ENCODE data around the gene GFRA4.

The GFRA4 gene

GRCh38 chr20:3674447-3674846, 11.2 kb upstream of the GFRA4 start:
- DNase-seq (ENCODE audit: low read depth, low spot score), result no peak

GRCh38 chr20:3673221-3674070, 10.2 kb upstream of the GFRA4 start:
- DNase-seq (ENCODE audit: low read depth, low spot score), result no peak

- DNase-seq (ENCODE audit: low read depth, low spot score), result no peak
Measured at GRCh38 chr20:3672547-3673171, 9.5 kb upstream of the GFRA4 start.

- DNase-seq (ENCODE audit: low read depth, low spot score), result no peak
Measured at GRCh38 chr20:3671986-3672546, 8.9 kb upstream of the GFRA4 start.

DNA sequence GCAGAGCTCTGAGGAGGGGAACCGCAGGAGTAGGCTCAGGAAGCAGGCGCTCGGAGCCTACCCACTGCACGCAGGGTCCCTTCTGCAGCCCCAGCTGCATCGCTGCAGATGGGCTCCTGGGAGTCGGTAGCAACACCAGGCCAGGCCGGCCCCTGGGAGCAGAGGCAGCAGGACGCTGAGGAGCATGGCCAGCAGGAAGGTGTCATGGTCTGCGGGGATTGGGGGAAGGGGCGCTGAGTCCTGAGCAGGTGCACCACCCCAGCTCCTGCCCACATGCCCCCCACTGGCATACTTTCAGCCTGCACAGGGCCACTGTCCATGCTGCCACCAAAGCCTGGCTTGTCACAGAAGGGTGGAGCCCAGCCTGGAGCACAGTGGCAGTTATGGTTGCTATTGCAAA, 7.7 kb upstream of the GFRA4 start:
- no peak for DNase-seq (ENCODE audit: low read depth, low spot score)

DNA sequence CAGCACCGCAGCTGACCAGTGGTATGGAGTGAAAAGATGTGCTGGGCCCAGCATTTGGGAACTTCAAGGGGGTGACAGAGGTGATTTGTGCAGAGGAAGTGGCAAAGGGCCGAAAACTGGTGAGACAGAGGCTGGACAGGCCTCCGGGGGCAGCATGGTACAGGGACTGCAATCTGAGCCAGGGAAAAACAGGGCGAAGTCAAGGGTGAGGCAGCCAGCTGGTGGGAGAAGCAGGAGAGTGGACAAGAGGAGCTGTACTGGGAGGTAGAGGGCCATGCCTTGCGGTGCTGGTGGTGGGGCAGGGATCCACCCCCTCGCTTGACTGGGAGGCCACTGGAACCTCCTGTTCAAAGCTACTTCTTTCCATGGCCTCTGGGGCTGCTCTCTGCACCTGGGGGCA, 7.3 kb upstream of the GFRA4 start:
- DNase-seq (ENCODE audit: low read depth, low spot score), result no peak

GRCh38 chr20:3669710-3670367, 6.6 kb upstream of the GFRA4 start:
- DNase-seq (ENCODE audit: low read depth, low spot score), result no peak

DNA sequence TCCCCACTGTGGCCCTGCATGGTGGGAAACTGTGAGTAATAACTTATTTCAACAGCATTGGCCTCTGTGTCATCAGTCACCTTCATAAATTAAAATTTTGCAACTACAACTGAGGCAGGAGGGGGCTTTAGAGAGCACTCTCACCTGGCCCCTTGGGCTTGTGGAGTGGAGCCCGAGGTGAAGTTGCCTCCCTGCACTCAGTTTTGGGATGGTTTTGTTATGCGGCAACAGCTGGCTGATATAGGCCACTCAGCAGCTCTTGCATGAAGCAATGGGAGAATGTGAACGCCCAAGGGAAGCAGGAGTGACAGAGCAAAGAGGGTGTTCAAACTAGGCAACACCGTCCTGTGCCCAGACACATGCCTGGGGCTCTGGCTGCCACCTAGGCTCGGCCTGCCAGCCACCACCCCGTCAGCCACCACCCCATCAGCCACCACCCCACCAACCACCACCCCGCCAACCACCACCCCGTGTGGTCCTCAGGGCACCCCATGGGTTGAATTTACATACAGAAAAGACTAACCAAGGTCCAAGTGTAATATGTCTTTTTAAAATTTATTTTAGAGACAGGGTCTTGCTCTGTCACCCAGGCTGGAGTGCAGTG, 4.3 kb upstream of the GFRA4 start:
- no peak for DNase-seq (ENCODE audit: low read depth, low spot score)

- DNase-seq (ENCODE audit: low read depth, low spot score), result no peak
Measured at GRCh38 chr20:3663858-3664257, 659 bp upstream of the GFRA4 start.

- no peak for DNase-seq (ENCODE audit: low read depth, low spot score)
Measured at GRCh38 chr20:3661814-3662665, 1.2 kb downstream of the GFRA4 start.

DNA sequence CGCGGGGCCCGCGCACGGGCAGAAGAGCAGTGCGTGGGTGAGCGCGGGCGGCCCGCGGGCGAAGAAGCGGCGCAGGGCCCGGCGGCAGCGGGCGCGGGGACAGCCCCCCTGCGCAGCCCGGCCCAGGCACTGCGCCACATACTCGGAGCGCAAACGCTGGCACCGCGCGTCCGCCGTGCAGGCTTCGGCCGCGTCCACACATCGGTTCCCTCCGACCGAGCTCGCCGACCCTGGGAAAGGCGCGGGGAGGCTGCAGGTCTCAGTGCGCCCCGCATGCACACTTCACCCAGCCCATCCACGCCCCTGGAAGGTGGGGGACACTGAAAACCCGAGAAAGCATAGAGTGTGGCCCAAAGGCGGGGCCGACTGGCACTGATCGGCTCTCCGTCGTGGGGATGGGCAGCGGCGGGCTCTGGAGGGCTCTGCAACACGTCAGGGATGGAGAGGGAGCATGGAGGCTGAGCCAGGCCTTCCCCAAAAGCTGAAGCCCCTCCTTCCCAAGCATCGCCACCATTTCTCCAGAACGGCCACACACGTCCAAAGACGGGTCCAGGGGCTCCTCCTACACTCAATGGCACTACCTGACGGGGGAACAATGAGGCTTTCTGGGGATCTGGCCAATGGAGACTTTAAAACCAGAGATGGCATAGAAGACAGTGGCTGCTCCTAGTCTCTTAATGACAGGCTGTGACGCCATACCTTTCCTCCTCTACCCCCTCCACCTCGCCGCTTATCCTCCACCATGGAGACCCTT, 2.0 kb downstream of the GFRA4 start:
- DNase-seq (ENCODE audit: low read depth, low spot score), result no peak

DNA sequence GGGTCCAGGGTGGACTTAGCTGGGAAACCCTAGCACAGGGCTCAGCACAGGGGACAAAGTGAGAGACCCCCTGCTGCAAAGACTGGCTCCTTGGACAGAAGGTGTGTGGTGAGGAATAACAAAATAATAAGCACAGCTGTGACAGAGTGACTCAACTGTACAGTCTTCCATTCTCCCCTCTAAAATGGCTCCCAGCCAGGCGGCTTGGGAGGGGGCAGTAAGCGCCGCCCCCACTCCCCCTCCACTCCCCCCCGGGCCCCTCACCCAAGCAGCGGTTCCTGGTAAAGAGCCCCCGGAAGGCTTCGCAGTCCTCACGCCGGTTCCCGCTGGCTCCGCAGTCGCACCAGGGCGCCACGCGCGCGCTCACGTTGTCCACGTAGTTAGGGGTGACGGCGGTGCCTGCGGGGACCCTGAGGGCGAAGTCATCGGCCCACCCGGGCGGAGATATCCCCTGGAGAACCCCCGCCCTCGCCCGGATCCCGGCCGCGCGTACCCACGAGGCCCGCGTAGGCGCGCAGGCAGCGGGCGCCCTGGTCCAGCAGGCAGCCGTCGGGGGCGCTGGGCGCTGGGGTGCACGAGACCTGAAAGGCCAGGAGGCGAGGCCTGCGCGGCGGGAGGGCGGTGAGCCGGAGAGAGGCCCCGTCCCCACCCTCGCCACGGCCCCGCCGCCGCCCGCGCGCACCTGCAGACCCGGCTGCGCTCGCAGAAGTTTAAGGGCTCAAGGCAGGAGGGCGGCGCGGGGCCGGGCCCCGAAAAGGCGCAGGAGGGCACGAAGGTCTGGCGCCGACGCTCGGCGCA, 2.7 kb downstream of the GFRA4 start:
- DNase-seq (ENCODE audit: low read depth, low spot score), result no peak

GRCh38 chr20:3659492-3660261, 3.5 kb downstream of the GFRA4 start:
- DNase-seq (ENCODE audit: low read depth, low spot score), result no peak

DNA sequence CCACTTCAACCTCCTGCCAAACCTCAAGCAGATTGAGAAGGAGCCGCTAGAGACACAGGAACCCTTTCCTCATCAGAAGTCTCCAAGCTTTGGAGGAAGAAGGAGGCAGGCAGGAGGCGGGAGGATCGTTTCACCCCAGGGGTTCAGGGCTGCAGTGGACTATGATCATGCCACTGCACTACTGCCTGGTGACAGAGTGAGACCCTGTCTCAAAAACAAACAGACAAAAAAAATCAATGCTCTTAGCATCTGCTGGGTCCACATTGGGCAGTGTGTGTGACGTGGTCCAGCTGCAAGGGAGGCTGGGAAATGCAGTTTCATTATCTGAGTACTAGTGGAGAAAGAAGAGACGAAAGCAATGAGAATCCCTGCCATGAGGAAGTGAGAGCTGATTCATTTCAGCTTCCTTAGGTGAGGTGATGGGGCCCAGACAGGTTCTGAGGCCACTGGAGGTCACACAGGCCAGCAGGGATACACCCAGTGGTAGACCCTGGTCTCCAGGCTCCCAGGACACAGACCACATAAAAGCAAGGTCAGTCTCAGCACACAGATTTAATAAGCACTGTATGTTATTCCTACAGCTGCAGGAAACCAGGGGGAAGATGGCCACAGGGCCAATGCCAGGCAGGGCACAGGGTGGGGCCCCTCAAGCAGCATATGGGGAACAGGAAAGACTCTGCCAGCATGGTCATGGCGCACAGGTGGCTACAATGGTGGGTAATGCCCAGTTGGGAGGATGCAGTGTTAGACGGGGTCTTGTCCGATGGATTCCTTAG, 4.3 kb downstream of the GFRA4 start:
- no peak for DNase-seq (ENCODE audit: low read depth, low spot score)

GRCh38 chr20:3658019-3658715, 5.0 kb downstream of the GFRA4 start:
- DNase-seq (ENCODE audit: low read depth, low spot score), result peak; percentile 52

GRCh38 chr20:3655131-3655405, 8.1 kb downstream of the GFRA4 start:
- no peak for DNase-seq (ENCODE audit: low read depth, low spot score)

- no peak for DNase-seq (ENCODE audit: low read depth, low spot score)
Measured at GRCh38 chr20:3654326-3655130, 8.7 kb downstream of the GFRA4 start.
